ENCODE data around the gene MBD6.

MBD6 gene

DNA sequence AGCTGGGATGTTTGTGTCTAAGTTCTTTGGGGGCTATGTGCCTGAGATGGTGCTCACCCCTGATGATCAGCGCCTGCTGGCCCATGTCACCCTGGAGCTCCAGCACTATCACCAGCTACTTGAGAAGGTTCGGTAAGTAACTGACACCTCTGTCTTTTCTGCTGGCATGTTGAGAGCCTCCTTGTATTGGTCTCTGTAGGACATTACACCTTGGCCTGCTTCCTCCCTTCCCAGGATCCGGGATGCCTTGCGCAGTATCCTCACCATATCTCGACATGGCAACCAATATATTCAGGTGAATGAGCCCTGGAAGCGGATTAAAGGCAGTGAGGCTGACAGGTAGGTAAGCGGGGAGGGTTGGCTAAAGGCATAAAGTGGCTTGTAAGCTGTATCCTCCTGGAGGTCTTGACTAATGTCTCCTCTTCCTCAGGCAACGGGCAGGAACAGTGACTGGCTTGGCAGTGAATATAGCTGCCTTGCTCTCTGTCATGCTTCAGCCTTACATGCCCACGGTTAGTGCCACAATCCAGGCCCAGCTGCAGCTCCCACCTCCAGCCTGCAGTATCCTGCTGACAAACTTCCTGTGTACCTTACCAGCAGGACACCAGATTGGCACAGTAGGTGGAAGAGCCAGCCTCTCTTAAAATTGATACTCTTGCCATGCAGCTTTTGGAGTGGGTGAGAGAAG is 7.8 kb upstream of the MBD6 start:
- peaks cover 20% of the 10 kb centered on the region for H3K79me2 ChIP-seq (ENCODE audit: insufficient read depth, low read length)
- no peaks in the 10 kb centered on the region; the same call in 1 of the 2 replicates for H4K20me1 ChIP-seq (ENCODE audit: low read depth, low read length)
- H3K4me3 ChIP-seq (ENCODE audit: insufficient read depth, low read length, poor library complexity, severe bottlenecking) = no peak overlapping the region
- H3K4me2 ChIP-seq (ENCODE audit: low read depth, low read length, poor library complexity, severe bottlenecking) = no peak overlapping the region
- H3K27me3 ChIP-seq (ENCODE audit: low read length) = no peaks in the 10 kb centered on the region
- no peak for TF ChIP-seq EZH2phosphoT487 (conservative IDR thresholded peaks at IDR 0.05; ENCODE audit: low read length)
- H3K9me2 ChIP-seq (replicated peaks; ENCODE audit: insufficient read depth, low read length) = no peaks in the 10 kb centered on the region
- H3K27ac ChIP-seq (ENCODE audit: low read depth, low read length) = no peak overlapping the region
- H3F3A ChIP-seq (ENCODE audit: insufficient read depth) = peaks cover 40% of the 10 kb centered on the region
- no peak overlapping the region for H2AFZ ChIP-seq (ENCODE audit: low read depth, low read length, severe bottlenecking)
- peaks cover 20% of the 10 kb centered on the region for H3K36me3 ChIP-seq (ENCODE audit: low read length)
- H3K9ac ChIP-seq (ENCODE audit: low read length) = no peak overlapping the region
- no peaks in the 10 kb centered on the region for H3K9me3 ChIP-seq (ENCODE audit: insufficient read depth, low read length)

DNA sequence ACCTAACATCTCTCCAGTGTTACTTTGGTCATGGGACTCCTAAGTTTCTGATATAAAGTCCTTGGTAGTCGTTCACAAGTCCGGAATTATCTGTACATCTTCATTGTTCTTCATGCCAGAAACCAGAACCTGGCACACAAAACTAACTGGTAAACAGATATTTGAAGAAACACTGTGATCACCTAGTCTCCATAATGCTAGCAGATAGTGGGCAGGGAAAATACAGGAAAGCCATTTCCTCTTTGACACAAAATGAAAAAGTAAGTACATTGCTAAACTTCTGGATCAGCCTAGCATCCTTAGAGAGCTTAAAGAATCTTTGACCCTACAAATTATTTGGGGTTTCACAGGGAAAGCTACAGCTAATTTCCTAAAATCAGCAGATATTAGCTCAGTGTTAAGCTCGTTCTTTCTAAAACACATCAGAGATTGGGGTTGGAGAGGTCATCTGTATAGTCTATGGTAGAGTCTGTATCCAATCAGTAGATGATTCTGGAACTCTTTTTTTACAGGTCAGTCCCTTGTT is 7.2 kb upstream of the MBD6 start:
- peaks cover 22% of the 10 kb centered on the region for H3K79me2 ChIP-seq (ENCODE audit: insufficient read depth, low read length)
- no peaks in the 10 kb centered on the region for H3K27me3 ChIP-seq (ENCODE audit: low read length)
- no peak overlapping the region for H3K4me2 ChIP-seq (ENCODE audit: low read depth, low read length, poor library complexity, severe bottlenecking)
- TF ChIP-seq EZH2phosphoT487 (conservative IDR thresholded peaks at IDR 0.05; ENCODE audit: low read length) = no peak
- TF ChIP-seq, protein P1, sequence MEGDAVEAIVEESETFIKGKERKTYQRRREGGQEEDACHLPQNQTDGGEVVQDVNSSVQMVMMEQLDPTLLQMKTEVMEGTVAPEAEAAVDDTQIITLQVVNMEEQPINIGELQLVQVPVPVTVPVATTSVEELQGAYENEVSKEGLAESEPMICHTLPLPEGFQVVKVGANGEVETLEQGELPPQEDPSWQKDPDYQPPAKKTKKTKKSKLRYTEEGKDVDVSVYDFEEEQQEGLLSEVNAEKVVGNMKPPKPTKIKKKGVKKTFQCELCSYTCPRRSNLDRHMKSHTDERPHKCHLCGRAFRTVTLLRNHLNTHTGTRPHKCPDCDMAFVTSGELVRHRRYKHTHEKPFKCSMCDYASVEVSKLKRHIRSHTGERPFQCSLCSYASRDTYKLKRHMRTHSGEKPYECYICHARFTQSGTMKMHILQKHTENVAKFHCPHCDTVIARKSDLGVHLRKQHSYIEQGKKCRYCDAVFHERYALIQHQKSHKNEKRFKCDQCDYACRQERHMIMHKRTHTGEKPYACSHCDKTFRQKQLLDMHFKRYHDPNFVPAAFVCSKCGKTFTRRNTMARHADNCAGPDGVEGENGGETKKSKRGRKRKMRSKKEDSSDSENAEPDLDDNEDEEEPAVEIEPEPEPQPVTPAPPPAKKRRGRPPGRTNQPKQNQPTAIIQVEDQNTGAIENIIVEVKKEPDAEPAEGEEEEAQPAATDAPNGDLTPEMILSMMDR (IDR thresholded peaks at IDR 0.05; ENCODE audit: insufficient read depth, low read length, poor library complexity, severe bottlenecking) = no peak
- no peak overlapping the region for H3K27ac ChIP-seq (ENCODE audit: low read depth, low read length)
- no peak overlapping the region for H3K9ac ChIP-seq (ENCODE audit: low read length)
- H3F3A ChIP-seq (ENCODE audit: insufficient read depth) = peaks cover 40% of the 10 kb centered on the region
- H3K36me3 ChIP-seq (ENCODE audit: low read length) = peaks cover 20% of the 10 kb centered on the region
- H3K4me3 ChIP-seq (ENCODE audit: insufficient read depth, low read length, poor library complexity, severe bottlenecking) = no peak overlapping the region
- H4K20me1 ChIP-seq (ENCODE audit: low read depth, low read length) = no peaks in the 10 kb centered on the region; the same call in 1 of the 2 replicates
- no peak overlapping the region for H2AFZ ChIP-seq (ENCODE audit: low read depth, low read length, severe bottlenecking)
- H3K9me3 ChIP-seq (ENCODE audit: insufficient read depth, low read length) = no peaks in the 10 kb centered on the region
- H3K9me2 ChIP-seq (replicated peaks; ENCODE audit: insufficient read depth, low read length) = no peaks in the 10 kb centered on the region

DNA sequence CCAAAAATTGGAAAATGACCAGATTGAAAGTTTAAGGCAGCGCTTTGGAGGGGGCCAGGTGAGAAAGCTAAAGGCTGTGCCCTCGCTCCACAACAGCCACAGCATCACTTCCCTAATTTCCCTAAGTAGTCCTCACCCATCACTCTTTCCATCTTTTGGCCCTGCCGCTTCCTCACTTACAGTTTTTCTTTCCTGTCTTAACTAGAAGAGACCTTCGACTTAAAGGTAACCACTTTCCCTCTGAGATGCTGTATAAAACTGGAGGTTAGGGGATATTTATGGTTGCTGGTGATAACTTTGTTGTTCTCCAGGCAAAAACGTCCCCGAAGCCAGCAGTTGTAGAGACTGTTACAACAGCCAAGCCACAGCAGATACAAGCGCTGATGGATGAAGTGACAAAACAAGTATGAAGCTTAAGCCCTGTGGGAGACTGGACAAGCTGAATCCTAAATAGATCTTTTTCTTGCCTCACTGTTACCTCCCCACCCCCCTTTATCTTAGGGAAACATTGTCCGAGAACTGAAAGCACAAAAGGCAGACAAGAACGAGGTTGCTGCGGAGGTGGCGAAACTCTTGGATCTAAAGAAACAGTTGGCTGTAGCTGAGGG is 6.6 kb upstream of the MBD6 start:
- Histone ChIP-seq H3K9me3 (ENCODE audit: insufficient read depth, low read length) (no peaks in the 10 kb centered on the region), H3K4me3 (ENCODE audit: insufficient read depth, low read length, poor library complexity, severe bottlenecking) (no peak overlapping the region), H3K79me2 (ENCODE audit: insufficient read depth, low read length) (peaks cover 22% of the 10 kb centered on the region), H3K27ac (ENCODE audit: low read depth, low read length) (no peak overlapping the region), H3K9ac (ENCODE audit: low read length) (no peak overlapping the region), H2AFZ (ENCODE audit: low read depth, low read length, severe bottlenecking) (no peak overlapping the region), H3K36me3 (ENCODE audit: low read length) (peaks cover 20% of the 10 kb centered on the region), H3K27me3 (ENCODE audit: low read length) (no peaks in the 10 kb centered on the region), H3F3A (ENCODE audit: insufficient read depth) (peaks cover 42% of the 10 kb centered on the region), H4K20me1 (ENCODE audit: low read depth, low read length) (no peaks in the 10 kb centered on the region; the same call in 1 of the 2 replicates), H3K4me2 (ENCODE audit: low read depth, low read length, poor library complexity, severe bottlenecking) (no peak overlapping the region), H3K9me2 (replicated peaks; ENCODE audit: insufficient read depth, low read length) (no peaks in the 10 kb centered on the region)
- no peak for TF ChIP-seq EZH2phosphoT487 (conservative IDR thresholded peaks at IDR 0.05; ENCODE audit: low read length)
- TF ChIP-seq, protein P1 (IDR thresholded peaks at IDR 0.05; ENCODE audit: insufficient read depth, low read length, poor library complexity, severe bottlenecking) = no peak

Measured in SU-DHL-6 (cell line).